Left colon (tissue), 2 donors: ENCODE measurements around the gene PI16. TPM values are rescaled to one million over a fixed set of nuclear protein-coding genes. Genes with fewer than 3 reads are reported as not detected.
"Not testable (repeated sequence)": the region's sequence is repeated elsewhere in the genome, so short reads cannot be mapped to it uniquely, and the experiment has no call there.

Experiments
- ATAC-seq: fragments of 200-7000 bp; cut with Tn5 transposase; one replicate; pipeline ENCODE4 v1.9.1; 2020; ENCODE audit warnings: mild to moderate bottlenecking, moderate library complexity
- DNase-seq, 2 donors: peaks; one replicate each; pipeline ENCODE4 v3.0.0-alpha.2; 2020
- intact Hi-C, 2 donors: fragments of 100-400 bp; cut with DNase I in 1 of 2; cut with micrococcal nuclease in 1 of 2; formaldehyde crosslinking; loops; one replicate each; pipeline versions ENCODE4 v1.11.2 to v1.14.0; 2022; cut with DNase I, micrococcal nuclease
- total RNA-seq, 2 donors: library from RNA; stranded (reverse); fragmentation: NEBNext Ultra II Directional; extraction: Animal tissue kit (Norgen Biotek cat#: 25700); gene quantifications; one replicate each; pipeline ENCODE4 v1.2.1, GENCODE V29; 2021
- donor health status: DM: no; HTN: no; CAD: no.
- donor health status: DM: yes; HTN: yes; CAD: no.

Gene PI16
- total RNA-seq, 2 donors from 2014 or later, result 2.0 to 4.0 TPM

DNA sequence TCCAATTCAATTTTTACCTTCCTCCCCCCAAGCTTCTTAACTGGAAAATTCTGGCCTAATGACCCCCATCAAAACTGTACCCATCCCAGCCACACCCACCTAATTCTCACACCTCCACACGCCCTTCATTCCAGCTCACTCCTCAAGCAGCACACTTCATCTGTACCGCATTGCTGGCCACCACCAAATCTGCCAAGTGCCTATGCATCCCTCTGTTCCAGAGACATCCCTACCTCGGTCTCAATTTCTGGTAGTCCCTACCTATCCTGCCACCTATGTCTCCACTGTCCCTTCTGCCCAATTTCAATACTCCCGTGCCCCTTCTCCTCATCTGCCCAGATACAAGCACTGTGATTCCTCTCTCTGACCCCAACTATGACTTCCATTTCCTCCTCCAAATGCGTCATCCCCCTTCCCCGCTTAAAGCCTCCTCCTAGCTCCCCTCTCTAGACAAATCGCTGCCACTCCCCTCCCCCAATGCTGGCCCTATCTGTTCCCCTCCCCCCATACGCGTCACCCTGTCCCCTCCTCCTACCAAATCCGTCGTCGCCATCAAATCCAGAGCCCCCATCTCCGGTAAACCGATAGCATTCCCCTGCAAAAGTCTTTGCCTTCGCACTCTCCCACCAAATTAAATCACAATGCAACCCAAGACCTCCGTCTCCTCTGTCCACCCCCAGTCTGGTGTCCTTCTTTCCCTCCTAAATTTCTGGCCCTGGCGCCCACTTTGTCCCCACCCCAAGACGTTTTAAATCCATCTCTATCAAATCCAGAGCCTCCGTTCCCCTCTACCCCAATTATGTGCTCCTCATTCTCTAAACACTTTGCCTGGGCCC lies 30.3 kb downstream of the PI16 start:
- DNase-seq, result peak; percentile 60
- no peak for ATAC-seq
- intact Hi-C loops, result loop anchor here in 1 of 2 donors (10.0 kb wide), 1 partner anchor 100 kb away; the partner anchor contains the start of gene C6orf89

DNA sequence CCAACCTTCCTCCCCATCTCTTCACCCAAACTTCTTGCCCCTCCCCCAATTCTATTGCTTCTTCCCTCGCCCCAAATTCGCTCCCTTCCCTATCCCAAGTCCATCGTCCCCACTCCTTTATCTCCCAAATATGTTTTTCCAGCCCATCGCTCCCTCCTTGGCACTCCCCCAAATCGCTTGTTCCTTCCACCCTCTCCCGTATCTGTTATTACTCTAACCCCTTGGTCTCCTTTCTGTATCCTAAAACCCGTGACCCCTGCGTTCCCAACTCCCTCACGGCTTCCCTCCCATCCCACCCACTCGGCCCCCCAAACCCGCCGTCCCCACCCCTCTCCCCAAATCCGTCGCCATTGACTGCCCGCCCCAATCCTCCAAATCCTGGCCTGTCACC lies 30.9 kb downstream of the PI16 start:
- intact Hi-C loops, result loop anchor here in 1 of 2 donors (10.0 kb wide), 1 partner anchor 101 kb away; the partner anchor contains the start of gene C6orf89
- DNase-seq (peak in 1 of 2 donors; percentile 30), ATAC-seq (no peak)

DNA sequence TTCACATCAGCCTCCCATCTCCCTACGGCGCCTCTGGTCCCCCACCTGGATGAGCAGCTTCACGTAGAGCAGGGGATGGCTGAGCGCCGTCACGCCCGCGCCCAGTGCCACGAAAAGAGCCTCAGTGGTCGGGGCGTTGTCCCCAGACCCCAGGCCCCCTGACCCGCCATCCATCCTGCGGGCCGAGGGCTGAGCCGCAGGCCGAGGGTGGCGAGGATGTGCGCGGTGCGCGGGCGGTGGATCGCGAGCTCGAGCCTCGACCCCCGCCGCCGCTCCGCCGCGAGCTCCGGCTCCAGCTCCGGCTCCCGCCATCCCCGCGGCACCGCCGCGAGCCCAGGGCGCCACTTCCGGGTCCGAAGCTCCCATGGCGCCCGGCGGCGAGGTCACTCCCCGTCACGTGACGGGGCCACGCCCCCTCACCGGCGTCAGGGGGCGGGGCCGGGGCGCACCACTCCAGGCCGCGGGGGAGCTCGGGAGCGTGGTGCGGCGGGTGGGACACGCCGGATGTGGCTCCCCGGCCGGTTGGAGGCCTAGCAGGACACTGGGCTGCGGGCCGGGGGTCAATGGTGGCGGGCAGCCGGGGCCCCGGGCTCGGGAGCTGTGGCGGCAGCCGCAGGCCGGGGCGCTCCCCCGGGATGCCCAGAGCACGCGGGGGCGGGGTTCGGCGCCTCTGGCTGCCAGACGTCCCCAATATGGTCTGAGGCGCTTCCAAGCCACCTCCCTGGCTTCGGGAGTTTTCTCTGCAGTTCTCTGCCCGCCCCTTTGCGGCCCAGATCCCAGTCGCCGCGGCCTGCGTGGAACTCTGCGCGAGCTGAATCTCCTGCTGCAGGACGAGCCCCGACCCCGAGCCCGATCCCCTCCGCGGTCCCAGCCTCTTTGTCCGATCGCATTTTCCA lies 31.5 kb downstream of the PI16 start, which contains the start of gene MTCH1:
MTCH1 (minus strand) TSS at position 389 of the 896 bp plus-strand sequence; CDS start at position 366, 23 bp downstream.
- DNase-seq, result peak; percentile 89 to 91
- peak; percentile 93 for ATAC-seq
- intact Hi-C loops, result loop anchor here in 1 of 2 donors (10.0 kb wide), 1 partner anchor 101 kb away; the partner anchor contains the start of gene C6orf89

DNA sequence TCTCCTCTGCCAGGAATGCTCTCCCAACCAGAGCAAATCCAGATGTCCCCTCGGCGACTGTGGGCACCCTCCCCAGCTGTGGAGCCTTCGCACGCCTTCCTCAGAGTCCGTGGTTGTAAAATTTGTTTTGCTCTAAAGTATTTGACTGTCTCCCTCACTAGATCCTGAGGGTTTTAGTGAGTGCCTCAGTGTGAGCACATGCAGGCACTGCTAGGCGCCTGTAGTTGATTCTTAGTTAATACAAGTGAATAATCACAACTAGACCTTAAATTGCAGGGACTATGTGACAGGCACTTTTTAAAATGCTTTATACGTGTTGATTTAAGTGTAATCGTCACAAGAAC lies 32.1 kb downstream of the PI16 start:
- peak; percentile 13 for ATAC-seq
- intact Hi-C loops, result loop anchor here in 1 of 2 donors (10.0 kb wide), 1 partner anchor 102 kb away; the partner anchor contains the start of gene C6orf89
- no peak for DNase-seq

DNA sequence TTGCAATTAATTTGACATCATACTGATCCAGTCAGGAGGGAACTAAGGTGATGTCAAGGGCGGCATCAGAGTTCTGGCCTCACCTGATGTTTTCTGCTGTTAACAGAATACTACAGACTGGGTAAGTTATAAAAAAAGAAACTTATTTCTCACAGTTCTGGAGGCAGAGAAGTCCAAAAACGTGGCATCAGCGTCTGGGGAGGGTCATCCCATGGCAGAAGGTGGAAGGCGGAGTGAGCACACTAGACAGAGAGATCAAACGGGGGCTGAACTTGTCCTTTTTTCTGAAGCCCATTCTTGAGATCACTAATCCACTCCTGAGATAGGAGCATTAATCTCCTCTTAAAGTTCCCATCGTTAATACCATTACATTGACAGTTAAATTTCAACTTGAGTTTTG lies 34.7 kb downstream of the PI16 start:
- DNase-seq (no peak), ATAC-seq (no peak)
- intact Hi-C loops, result loop anchor here in 1 of 2 donors (10.0 kb wide), 1 partner anchor 104 kb away; the partner anchor contains the start of gene C6orf89

DNA sequence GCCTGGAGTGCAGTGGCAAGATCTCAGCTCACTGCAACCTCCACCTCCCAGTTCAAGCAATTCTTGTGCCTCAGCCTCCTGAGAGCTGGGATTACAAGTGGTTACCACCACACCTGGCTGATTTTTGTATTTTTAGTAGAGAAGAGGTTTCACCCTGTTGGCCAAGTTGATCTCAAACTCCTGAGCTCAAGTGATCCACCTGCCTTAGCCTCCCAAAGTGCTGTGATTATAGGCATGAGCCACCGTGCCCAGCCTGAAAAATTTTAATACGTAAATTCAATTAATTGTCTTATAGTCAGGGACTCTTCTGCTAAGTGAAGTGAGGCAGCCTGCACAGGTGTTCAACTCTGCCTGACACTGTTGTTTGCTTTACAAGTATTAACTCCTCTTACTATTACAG lies 35.9 kb downstream of the PI16 start:
- intact Hi-C loops, DNase-seq, ATAC-seq: not testable (repeated sequence)

DNA sequence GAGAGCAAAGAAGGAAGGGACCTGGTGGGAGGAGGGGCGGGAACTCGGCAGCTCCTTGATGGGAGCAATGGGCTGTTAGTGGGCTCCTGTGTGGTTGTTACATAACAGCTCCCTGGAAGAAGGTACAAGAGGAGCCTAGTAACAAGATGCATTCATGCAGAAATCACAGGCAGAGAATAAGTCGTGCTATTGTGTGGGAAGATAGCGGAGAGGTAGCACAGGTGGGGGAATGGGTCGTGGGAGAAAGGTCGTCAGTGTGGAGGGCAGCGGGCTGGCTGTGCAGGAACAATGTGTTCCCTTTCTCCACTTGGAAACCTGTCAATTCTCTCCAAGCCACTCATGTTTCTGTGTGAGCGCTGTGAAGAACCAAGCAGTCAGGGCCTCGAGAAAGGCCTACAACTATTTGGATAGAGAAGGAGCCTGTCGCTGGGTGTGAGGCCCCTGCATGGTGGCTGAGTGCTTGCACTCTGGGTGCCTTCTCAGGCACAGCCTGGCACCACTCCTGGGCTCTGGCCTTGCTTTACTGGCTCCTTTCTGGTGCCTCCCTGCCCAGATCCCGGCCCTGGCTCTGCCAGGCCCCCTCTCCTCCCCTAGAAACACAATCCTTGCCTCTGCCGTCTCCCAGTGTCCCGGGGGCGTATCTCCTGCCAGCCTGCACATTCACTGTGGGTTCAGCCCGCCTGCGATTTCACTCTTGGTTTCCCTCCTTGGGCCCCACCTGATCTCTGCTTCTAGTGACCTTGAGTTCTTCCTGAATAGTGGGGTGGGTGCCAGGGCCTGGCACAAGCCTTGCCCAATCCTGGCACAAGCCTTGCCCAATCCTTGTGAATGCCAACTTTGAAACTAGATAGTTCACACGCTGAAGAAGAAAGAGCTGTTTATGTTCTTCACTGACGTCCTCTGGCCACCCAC lies 43.5 kb downstream of the PI16 start:
- DNase-seq (no peak), ATAC-seq (peak; percentile 61)
- intact Hi-C loops, result no loop called here

DNA sequence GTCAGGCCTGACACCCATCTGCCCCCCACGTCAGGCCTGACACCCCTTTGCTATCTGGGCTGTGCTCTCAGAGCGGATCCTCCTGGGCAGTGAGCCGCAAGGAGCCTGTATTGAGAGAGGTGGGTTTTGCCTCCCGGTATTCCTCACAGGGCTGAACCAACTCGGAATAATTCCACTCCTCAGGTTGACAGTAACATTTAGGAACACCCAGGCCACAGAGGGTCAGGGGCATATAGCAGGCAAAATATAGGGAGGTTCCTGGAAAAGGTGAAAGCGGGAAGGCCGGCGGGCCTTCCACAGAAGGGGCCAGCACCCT lies 44.1 kb downstream of the PI16 start:
- no peak for ATAC-seq
- intact Hi-C loops, result no loop called here
- DNase-seq, result no peak

DNA sequence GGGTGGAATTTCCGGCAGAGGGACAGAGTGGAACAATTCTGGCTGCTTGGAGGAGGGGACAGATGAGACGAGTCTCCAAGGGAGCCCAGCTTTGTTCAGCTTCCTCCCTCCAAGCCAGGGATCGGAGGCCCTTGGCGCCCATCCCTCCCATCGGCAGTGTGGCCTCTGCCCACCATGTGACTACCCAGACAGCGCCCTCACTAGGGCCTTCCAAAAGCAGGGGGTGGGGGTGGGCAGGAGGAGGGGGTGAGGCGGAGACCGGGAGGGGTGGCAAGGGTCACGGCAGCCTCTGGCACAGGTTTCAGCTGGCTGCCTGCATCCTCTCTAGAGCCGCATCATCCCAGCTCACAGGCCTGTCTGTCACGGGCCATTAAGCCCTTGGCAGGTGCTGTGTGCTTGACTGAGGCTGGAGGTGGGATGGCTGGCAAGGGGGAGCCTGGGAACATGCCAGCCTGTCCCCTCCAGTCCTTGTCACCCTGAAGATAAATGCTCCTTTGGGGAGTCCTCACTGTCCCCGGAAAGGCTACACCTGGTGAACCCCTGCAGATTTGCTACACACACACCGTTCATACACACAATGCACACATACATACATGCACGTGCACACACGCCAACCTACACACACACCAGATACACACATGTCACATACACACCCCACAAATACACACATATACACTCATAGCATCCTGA lies 44.7 kb downstream of the PI16 start:
- intact Hi-C loops, result no loop called here
- ATAC-seq, result no peak
- no peak for DNase-seq

DNA sequence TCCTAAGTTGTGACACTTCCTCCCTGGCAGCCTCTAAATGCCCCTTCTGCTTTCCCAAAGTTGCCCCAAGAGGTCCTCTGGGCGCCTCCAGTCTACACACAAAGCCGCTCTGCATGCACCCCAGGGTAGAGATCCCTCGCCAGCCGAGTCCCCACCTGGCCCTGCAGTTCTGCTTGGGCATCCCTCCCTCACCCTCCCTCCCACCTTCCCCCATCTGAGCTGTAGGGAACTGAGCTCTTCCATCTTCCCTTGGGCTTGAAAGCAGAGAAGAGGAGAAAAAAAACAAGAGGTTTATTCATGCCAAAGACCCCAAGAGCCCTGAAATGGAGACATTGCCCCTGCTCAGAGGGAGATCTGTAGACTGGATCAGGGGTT lies 45.2 kb downstream of the PI16 start:
- intact Hi-C loops, result no loop called here
- ATAC-seq, result no peak
- no peak for DNase-seq

DNA sequence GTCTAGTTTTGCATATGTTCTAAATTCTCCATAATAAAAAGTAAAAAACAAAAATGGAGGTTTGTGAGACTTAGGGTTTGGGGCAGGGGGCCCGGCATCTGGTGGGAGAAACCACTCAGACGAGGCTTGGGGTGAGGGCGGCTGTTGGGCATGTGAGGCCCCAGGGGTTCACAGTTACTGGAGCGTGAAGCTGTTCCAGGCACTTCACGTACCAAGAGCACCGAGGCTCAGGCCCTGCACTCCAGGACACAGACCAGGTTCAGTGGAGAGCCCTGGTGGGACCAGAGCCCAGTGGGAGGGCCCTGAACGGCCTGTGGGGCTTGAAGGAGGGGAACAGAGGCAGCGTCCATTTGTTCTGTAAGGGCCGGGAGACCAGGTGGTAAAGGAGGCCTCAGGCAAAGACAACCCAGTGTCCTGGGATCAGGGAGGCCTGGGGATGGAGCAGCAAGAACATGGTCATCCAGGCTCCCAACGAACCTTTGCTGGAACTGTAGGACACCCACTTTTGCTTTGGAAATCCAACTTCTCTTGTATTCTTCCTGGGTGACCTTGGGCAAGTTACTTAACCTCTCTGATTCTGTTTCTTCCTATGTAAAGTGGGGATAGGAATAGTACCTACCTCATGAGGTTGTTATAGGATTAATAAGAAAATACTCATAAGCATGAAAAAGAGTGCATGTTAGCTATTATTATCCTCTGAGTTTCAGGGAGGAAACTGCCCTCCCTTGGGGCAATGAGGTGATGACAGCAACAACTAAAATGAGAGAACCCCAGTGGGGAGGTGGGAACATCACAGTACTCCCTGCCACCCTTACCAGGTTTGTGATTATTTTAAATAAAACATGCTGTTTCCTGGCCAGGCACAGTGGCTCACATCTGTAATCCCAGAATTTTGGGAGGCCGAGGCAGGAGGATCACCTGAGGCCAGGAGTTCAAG lies 49.8 kb downstream of the PI16 start:
- ATAC-seq, result no peak
- intact Hi-C loops, result no loop called here

DNA sequence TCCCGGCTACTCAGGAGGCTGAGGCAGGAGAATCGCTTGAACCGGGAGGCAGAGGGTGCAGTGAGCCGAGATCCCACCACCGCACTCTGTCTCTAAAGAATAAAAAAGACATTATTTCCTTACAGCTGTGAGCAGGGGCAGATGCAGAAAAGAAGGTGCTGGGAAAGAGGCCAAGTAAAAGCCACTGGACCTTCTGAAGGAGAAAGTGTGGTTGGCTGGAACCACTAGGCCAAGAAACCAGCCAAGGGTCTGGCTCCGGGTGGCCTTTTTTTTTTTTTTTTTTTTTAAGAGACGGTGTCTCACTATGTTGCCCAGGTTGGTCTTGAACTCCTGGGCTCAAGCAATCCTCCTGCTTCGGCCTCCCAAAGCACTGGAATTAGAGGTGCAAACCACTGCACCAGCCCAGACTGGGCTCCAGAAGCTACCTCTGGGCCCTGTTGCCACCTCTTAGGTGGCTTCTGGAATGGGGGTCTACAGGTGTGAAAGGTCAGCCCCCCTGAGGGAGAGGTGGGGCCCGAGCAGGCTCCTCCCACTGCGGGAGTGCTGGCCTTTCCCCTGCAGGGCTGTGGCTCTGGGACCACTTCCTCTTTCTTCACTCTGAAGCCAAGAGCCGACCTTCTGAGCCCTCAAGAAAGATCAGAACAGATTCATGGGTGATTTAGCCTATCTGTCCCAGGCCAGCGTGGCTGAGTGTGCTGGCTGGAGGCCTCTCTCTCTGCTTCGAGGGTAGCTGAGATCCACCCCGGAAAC lies 50.7 kb downstream of the PI16 start, which contains the start of gene FGD2:
FGD2 (plus strand) TSS at position 595 of the 750 bp plus-strand sequence. CDS start 163 bp downstream, outside the sequence.
- intact Hi-C loops, result no loop called here
- ATAC-seq, result peak; percentile 52
- peak in 1 of 2 donors; percentile 53 for DNase-seq

More for the DNA sequence above, 49.8 kb downstream of the PI16 start:
- DNase-seq, result no peak

DNA sequence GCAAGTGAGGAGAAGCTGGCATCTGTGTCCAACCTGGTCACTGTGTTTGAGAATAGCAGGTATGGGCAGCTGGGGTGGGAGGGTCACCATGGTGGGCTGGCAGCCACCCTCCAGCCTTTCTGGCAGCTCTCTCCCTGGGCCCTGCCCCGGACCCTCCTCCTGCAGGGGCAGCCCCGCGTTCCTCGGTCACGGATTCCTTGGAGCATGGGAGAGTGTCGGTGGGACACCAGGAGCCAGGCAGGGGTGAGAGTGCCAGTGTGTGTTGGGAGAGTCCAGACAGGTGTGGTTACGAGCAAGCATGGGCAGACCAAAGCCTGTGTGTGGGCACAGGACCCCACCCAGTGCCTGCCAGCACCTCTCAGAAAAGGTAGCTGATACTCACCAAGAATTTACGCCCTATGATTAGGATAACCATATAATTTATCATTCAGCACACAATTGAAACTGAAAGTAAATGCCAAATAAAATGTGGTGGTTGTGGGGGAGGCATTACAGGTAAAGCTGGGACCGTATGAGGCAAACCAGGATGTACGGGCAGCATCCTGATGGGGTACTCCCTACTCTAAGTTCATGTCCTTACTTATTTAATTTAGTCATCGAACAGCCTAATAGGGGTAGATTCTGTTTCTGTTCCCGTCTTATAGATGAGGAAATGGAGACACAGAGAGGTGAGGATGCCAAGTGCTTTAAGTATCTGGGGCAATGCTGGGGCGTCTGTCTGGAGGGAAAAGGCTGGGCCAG lies 51.5 kb downstream of the PI16 start:
- no peak for ATAC-seq
- intact Hi-C loops, result no loop called here
- no peak for DNase-seq

DNA sequence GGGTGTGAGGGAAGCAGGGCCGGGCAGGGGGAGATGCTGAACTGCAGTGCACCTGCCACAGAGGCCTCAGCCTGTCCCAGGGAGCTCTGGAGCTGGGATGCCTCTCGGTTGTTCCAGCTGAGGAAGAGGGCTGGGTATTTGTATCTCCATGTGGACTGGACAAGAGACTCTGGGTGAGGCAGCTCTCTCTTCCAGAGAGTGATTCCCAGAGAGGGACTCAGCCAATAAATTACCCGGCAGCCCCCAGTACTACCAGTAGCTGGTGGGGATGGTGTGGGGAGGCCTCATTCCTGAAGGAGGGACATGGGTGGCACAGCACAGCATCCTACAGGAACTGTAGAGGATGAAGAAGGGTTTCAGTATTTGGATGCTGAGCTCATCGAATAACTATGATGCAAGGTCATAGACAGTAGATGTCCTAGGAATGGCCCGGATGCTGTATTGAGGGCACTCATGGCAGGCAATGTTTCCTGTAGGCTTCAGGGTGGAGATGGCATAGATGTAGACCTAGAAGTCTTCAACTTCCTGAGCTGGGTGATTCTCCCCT lies 52.3 kb downstream of the PI16 start:
- ATAC-seq (no peak), DNase-seq (no peak)
- intact Hi-C loops, result no loop called here

DNA sequence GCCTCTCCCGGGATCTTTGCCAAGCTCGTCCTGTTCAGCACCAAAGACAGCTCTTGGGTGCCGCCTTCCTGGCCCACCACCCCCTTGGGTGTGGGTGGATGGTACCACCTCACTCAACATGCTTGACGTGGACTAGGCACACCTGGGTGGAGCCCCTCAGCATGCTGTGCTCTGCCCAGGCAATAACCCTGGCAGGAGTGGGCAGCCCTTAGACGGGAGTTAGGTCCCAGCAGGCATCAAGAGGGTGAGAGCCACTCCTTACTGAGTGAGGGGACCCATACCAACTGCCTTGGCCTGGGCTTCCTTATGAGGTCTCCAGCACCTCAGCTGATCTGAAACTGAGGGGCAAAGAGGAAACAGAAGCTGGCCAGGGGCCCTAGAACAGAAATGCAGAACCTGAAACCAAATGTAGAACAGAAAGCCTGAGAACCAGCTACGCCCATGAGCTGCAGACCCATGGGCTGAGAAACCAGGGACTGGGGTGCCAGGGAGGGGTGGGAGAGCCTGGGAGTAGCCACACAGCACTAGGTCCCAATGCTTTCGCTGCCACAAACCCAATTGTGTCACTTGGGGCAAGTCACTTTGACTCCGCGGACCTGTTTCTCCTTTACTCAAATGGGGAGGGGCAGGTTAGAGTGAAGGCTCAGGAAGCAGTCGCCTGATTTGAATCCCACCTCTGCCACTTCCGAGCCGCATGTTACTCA lies 53.0 kb downstream of the PI16 start:
- ATAC-seq (peak; percentile 28), DNase-seq (no peak)
- intact Hi-C loops, result no loop called here
